Body of pancreas (tissue), 4 donors: ENCODE data around the gene HSPA12B.

Experiments
- CTCF ChIP-seq, 7 experiments: fragments of 450-650 bp in 4 of 7; fragments of 200-600 bp in 3 of 7; sonication (generic) in 3 of 7; IDR thresholded peaks; one replicate each; pipeline ENCODE4 v1.5.1; 2016 to 2019; ENCODE audit warnings: antibody characterized with exemption in 7 of 7
- POLR2A ChIP-seq, 3 donors: fragments of 450-650 bp; IDR thresholded peaks; one replicate each; pipeline ENCODE4 v1.6.1; 2016; ENCODE audit warnings: antibody characterized with exemption in 3 of 3, mild to moderate bottlenecking in 2 of 3

GRCh38 chr20:3724356-3724755 is 8.1 kb upstream of the HSPA12B start:
- TF ChIP-seq CTCF (IDR thresholded peaks at IDR 0.05) (no peak), POLR2A (IDR thresholded peaks at IDR 0.05) (no peak)
